GM21390 (cell line): Measurements from ENCODE around the gene MTCH1.
"Not testable (repeated sequence)": the region's sequence is repeated elsewhere in the genome, so short reads cannot be mapped to it uniquely, and the experiment has no call there.

Source experiments
- ATAC-seq: cut with Tn5 transposase; IDR thresholded peaks from one replicate; pipeline ENCODE4 v1.9.1; 2021; ENCODE audit not compliant: unreplicated experiment

The MTCH1 gene

DNA sequence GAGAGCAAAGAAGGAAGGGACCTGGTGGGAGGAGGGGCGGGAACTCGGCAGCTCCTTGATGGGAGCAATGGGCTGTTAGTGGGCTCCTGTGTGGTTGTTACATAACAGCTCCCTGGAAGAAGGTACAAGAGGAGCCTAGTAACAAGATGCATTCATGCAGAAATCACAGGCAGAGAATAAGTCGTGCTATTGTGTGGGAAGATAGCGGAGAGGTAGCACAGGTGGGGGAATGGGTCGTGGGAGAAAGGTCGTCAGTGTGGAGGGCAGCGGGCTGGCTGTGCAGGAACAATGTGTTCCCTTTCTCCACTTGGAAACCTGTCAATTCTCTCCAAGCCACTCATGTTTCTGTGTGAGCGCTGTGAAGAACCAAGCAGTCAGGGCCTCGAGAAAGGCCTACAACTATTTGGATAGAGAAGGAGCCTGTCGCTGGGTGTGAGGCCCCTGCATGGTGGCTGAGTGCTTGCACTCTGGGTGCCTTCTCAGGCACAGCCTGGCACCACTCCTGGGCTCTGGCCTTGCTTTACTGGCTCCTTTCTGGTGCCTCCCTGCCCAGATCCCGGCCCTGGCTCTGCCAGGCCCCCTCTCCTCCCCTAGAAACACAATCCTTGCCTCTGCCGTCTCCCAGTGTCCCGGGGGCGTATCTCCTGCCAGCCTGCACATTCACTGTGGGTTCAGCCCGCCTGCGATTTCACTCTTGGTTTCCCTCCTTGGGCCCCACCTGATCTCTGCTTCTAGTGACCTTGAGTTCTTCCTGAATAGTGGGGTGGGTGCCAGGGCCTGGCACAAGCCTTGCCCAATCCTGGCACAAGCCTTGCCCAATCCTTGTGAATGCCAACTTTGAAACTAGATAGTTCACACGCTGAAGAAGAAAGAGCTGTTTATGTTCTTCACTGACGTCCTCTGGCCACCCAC, 12.1 kb upstream of the MTCH1 start:
- ATAC-seq: no peak

DNA sequence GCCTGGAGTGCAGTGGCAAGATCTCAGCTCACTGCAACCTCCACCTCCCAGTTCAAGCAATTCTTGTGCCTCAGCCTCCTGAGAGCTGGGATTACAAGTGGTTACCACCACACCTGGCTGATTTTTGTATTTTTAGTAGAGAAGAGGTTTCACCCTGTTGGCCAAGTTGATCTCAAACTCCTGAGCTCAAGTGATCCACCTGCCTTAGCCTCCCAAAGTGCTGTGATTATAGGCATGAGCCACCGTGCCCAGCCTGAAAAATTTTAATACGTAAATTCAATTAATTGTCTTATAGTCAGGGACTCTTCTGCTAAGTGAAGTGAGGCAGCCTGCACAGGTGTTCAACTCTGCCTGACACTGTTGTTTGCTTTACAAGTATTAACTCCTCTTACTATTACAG, 4.4 kb upstream of the MTCH1 start:
- ATAC-seq: not testable (repeated sequence)

DNA sequence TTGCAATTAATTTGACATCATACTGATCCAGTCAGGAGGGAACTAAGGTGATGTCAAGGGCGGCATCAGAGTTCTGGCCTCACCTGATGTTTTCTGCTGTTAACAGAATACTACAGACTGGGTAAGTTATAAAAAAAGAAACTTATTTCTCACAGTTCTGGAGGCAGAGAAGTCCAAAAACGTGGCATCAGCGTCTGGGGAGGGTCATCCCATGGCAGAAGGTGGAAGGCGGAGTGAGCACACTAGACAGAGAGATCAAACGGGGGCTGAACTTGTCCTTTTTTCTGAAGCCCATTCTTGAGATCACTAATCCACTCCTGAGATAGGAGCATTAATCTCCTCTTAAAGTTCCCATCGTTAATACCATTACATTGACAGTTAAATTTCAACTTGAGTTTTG, 3.3 kb upstream of the MTCH1 start:
- no peak for ATAC-seq

DNA sequence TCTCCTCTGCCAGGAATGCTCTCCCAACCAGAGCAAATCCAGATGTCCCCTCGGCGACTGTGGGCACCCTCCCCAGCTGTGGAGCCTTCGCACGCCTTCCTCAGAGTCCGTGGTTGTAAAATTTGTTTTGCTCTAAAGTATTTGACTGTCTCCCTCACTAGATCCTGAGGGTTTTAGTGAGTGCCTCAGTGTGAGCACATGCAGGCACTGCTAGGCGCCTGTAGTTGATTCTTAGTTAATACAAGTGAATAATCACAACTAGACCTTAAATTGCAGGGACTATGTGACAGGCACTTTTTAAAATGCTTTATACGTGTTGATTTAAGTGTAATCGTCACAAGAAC, 680 bp upstream of the MTCH1 start:
- no peak for ATAC-seq

DNA sequence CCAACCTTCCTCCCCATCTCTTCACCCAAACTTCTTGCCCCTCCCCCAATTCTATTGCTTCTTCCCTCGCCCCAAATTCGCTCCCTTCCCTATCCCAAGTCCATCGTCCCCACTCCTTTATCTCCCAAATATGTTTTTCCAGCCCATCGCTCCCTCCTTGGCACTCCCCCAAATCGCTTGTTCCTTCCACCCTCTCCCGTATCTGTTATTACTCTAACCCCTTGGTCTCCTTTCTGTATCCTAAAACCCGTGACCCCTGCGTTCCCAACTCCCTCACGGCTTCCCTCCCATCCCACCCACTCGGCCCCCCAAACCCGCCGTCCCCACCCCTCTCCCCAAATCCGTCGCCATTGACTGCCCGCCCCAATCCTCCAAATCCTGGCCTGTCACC, 584 bp downstream of the MTCH1 start:
- ATAC-seq: no peak

DNA sequence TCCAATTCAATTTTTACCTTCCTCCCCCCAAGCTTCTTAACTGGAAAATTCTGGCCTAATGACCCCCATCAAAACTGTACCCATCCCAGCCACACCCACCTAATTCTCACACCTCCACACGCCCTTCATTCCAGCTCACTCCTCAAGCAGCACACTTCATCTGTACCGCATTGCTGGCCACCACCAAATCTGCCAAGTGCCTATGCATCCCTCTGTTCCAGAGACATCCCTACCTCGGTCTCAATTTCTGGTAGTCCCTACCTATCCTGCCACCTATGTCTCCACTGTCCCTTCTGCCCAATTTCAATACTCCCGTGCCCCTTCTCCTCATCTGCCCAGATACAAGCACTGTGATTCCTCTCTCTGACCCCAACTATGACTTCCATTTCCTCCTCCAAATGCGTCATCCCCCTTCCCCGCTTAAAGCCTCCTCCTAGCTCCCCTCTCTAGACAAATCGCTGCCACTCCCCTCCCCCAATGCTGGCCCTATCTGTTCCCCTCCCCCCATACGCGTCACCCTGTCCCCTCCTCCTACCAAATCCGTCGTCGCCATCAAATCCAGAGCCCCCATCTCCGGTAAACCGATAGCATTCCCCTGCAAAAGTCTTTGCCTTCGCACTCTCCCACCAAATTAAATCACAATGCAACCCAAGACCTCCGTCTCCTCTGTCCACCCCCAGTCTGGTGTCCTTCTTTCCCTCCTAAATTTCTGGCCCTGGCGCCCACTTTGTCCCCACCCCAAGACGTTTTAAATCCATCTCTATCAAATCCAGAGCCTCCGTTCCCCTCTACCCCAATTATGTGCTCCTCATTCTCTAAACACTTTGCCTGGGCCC, 1.2 kb downstream of the MTCH1 start:
- ATAC-seq: no peak

DNA sequence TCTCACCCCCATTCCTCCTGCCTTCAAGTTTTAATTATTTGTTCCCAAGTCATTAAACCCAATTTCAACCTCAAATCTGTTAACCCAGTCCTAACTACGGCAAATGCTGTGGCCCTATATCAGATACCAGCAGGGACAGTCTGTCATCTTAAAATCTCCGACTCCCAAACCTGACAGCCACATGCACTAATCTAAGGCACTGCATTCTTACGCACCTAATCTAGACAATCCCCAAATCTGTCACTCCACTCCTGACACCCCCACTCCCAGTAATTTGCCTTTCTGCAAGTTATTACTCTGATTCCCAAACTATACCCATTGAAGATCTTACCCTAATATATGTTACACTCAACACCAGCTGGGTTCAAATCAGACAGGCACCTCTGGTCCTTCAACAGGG, 2.5 kb downstream of the MTCH1 start:
- no peak for ATAC-seq

DNA sequence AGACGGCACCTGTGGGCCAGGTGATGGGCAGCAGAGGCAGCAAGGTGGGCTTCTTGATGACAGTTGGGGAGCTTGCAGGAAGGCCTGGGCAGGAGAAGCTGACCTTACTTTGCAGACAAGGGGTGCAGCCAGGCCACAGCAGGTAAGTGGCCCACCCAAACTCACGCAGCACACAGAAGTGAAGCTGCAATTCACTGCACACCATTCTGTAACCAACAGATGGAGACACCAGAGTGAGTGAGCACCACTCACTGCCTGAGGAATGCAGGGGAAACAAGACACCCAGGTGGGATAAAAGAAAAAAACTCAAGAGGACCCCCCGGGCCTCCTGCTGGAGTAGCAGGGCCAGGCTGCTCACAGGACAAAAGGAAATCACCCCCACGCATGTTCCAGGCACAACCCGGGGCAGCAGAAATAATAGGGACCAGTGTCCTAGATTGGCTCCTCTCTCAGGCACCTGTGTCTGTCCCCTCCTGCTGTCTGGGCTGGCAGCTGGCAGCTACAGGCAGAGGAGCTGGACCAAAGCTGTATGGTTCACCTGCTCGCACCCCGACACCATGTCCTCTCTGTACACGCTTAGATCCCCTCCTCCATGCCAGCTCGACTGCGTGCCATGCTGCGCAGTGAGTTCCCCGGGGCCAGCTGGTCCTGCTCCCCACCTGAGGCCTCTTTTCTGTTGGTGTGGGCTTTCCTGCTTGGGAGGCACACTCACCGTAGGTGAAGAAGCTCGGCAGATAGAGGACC, 4.9 kb downstream of the MTCH1 start:
- ATAC-seq: no peak

DNA sequence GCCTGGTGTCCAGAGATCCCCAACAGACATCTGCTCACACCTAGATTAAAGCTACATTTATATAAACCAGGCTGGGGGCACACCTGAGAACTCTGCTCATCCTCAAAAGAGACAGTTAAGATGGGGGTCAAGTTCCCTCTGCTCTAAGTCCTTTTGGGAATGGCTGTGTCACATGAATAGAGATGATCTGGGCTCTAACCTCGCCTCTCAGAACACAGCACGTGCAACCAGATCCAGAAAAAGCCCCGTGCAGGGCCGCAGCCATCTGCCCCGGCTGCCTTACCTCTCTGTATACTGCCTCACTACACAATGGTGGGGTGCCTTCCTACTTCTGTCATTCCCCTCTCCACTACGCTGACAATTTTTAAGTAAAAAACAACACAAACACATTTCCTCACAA, 5.9 kb downstream of the MTCH1 start:
- no peak for ATAC-seq

DNA sequence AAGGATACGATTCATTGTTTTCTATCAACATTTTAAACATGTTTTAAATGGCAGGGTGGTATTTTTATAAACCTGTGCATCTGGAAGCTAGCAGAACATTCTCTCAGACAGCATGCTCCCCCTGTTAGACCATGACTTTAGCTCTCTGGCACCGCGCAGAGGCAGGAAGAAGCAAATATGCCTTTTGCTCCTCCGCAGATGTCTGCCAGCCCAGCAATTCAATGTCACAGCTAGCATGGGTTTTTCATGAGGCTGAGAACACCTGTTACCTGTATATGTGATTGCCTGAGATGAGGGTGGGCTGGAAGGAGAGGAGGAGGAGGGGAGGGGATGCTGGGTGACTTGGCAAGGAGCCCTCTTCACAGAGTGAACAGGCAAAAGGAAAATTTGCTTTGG, 6.7 kb downstream of the MTCH1 start:
- ATAC-seq: no peak

DNA sequence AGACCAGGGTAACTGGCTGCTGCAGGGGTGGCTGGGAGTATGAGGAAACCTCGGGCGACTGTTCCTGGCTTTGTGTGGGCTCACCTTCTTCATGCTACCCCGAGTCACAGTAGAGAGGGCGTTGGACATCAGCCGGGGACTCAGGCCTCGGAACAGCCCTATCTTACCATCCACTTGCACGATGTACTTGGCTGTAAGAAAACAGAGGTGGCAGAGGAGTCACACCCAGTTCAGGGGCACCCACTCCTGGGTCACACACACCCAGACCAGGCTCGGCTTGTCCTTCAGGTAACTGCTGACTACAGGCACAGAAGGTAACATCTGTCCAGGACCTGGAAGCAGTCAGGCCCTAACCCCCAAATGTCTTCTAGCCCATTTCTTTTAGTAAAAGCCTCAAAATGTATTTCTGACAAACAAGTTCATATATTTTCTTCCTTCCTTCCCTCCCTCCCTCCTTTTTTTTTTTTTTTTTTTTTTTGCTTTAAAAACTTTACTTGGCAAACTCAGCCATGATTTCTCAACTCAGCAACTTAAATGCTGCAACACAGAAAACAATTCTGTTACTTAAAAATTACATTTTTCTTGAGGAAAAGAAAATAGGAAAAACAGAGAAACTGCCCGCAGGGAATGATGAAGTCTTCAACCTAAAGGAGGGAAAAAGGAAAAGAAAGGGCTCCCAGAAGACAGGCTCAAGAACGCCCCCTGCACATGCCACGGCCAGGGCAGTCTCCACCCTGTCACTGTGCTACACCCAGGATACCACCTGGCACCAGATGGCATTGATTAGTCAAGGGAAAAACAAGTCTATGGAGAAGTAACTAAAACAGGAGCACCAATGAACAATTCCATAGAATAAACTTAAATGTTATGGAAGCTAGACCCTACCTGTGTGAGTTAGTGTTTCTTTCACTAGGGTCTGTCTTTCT, 7.3 kb downstream of the MTCH1 start:
- ATAC-seq: no peak

DNA sequence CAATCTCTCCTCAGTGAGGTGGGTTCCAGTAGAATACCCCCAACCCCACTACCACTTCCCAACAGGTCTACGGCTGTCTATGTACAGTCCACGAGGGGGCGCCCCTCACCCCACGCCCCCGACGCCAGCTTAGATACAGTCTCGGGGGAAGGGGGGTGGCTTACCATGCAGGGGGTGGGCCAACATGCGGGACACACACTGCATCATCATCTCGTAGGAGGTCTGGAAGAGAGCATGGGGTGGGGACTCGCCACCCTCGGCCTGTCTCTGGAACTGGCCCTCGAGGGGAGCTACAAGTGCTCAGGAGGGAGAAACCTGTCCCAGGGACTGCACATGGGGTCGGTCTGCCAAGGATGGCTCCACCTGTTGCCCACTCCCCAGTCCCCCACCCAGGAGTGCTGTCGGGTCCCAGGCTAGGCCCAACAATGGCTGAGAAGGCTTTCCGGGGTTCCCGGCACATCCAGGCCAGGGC, 8.5 kb downstream of the MTCH1 start:
- no peak for ATAC-seq

DNA sequence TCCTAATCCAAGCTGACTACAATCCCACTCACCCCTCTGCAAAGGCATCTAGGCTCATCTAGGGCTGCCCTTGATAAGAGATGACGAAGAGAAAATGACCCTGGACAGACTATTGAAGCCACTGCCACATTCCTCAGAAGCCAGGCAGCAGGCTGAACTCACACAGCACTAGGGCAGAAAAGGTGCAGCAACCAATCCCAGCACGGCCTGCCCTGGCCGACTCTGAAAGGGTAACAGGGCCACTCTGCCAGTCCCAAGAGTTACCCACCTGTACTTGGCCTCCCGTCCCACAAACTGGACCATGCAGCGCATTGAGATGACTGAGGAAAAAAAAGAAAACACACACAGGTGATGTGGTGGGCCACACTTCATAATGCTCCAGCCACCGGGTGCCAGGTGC, 9.1 kb downstream of the MTCH1 start:
- ATAC-seq: no peak

DNA sequence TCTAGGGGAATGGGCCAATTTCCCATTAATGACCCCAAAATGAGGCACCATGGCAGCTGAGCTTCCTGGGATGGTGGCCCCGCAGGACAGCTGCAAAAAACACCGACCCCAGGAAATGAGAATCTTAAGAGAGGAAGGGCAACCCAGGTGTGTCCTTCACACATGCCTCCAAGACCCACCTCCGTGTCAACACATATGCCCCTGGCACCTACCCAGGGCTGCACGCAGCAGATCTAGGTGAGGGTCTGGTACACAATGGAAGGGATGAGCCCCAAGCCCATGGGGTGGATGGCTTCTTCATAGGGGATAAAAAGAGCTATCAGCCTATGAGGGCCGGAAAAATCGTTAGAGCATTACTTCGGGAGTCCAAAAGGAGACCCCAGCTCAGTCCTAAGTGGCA, 9.5 kb downstream of the MTCH1 start:
- ATAC-seq: no peak

DNA sequence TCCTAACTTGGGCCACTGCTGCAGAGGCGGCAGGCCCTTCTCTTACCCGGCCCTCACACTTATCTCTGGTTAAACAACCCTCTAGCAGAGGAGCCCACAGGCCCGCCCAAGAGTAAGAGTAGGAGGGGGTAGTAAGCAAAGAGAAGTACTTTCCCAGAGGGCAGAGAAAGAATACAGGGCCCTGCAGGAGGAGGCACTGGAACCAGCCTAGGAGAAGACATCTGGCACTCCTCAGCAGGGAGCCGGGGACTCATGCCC, 10.1 kb downstream of the MTCH1 start:
- ATAC-seq: no peak

DNA sequence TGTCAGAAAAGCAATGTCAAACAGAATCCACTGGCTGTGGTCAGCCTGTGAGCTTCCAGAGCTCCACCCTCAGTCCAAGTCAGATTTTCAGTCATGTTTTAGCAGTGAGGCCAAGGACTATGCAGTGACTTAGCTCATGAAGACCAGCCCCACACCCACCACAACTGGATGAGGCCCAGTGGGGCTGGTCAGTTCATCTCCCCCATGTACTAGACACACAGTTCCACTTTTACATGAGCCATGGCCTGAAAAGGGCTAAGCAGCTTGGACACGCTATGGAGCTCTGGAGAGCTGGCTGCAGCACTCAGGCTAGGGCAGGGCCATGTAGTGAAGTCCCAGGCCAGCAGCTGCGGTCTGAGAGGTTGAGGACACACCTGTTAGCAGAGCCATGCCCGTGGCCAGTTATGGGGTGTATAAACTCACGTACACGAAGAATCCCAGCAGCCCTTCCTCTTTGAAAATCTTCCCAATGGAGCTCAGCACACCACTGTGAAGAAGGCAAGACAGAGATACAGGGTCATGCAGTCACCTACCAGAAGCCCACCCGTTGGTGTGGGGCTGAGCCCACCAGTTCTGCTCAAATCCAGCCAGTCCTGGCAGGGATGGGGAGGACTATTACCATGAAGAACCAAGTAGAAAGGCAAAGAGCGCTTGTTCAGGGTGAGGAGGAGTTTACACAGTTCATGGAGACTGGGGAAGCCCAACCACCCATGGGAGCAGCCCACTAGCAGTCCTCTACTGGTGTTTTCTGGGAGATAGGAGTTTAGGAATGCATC, 10.6 kb downstream of the MTCH1 start:
- no peak for ATAC-seq

DNA sequence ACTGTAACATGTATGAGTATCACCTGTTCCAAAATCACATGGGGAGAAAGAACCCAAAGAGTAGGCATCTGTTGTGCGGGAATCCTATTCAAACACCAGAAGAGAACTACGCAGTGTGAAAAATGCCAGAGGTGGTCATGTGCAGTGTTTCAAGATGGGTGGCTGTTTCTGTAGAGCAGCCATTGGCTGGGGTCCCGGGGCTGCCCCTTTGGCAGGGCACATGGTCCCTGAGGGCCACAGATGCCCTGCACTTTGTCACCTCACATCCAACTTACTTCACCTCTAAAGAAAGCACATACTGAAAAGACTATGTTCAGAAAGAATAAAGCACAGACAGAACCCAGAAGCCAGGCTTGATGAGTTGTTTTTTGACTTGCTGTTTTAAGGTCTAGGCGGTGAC, 12.3 kb downstream of the MTCH1 start:
- ATAC-seq: no peak

DNA sequence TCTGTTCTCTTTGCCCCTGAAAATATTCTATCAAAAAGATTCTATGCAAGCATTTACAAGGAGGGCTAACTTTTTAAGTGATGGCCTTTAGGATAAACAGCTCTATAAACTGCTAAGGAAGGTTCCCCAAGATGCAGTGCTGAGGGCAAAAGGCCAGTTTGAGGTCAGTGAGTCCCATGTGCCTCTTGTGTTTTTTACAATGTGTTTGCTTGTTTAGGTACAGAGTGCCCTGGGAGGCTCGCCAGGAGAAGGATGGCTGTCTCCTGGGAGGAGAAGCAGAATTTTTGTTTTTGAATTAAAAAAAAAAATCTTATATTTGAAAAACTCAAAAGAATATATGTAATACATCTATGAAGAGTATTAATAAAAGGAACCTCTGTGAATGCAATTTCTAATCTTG, 12.8 kb downstream of the MTCH1 start:
- ATAC-seq: no peak

DNA sequence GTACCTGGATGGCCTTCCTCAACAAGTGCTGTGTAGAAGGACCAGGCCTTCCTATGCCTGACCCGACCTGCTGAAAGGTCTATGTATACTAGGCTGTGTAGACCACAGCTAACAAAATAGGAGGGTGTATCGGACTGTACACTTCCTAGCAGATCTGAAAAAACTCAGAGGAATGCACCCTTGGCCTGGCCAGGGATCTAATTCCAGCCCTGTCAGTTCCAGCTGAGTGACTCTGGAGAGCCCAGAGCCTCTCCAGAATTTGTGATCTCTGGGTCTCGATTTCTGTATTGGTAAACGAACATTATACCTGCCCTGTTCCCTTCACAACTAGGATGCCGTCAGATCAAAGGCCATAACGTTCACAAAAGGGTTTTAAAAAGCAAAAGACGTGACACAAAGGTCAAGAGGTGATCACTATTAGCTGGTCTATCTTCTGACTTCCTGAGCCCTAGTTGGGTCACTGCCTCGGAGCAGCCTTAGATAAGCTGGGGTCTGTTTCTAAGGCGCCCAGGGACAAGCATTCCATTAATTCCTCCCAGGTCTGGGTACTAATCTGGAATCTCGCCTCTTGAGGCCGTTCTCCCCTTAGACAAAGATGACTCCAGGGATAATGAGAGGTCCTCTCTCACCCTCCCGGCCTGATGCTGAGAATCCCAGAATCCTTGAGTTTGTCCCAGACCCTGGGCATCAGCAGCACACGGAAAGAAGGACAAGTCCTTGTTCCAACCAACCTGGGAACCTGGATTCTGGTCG, 13.9 kb downstream of the MTCH1 start:
- no peak for ATAC-seq
